Cardiac muscle cell (in vitro differentiated cells and primary cell): ENCODE results near the gene GPR135. TPM values are rescaled to one million over a fixed set of nuclear protein-coding genes. Genes with fewer than 3 reads are reported as not detected.
A peak's percentile ranks its signal among the peaks of the same experiment; 100 is the strongest.

ENCODE experiments used
- DNase-seq, 2 donors: peaks; one replicate each; pipeline versions ENCODE4 v3.0.0 to v3.0.0-alpha.2; 2010 to 2017; ENCODE audit warnings: low read depth in 1 of 2, low spot score in 1 of 2
- H3K27ac ChIP-seq: fragments of 200-600 bp; sonication (generic); 2 replicates; pipeline ENCODE4 v1.5.1; 2016
- H3K27me3 ChIP-seq: fragments of 200-600 bp; sonication (generic); 2 replicates; pipeline ENCODE4 v1.6.0; 2016; ENCODE audit warnings: control low read depth
- H3K36me3 ChIP-seq: fragments of 200-600 bp; sonication (generic); 2 replicates; pipeline ENCODE4 v1.5.1; 2016; ENCODE audit warnings: control low read depth
- H3K4me1 ChIP-seq: fragments of 200-600 bp; sonication (generic); 2 replicates; pipeline ENCODE4 v1.8.1; 2017; ENCODE audit warnings: low read depth, mild to moderate bottlenecking, mixed run types
- H3K4me3 ChIP-seq: fragments of 200-600 bp; sonication (generic); 2 replicates; pipeline ENCODE4 v1.5.1; 2016; ENCODE audit warnings: mild to moderate bottlenecking
- H3K9me3 ChIP-seq: fragments of 200-600 bp; sonication (generic); 2 replicates; pipeline ENCODE4 v1.5.1; 2017; ENCODE audit warnings: low read depth, mild to moderate bottlenecking, control low read depth
- CTCF ChIP-seq: IDR thresholded peaks from 2 replicates; pipeline ENCODE4 v1.5.1; 2012; ENCODE audit warnings: low read depth, mild to moderate bottlenecking, low read length
- polyA plus RNA-seq: library from polyadenylated mRNA; unstranded; fragments of >200 nt; fragmentation: Nextera tagmentation; extraction: Ambion mirVana; gene quantifications from 2 replicates; pipeline ENCODE4 v1.2.1, GENCODE V29; 2016
- total RNA-seq: library from RNA; depleted of rRNA; stranded (reverse); fragments of >200 nt; gene quantifications from 2 replicates; pipeline ENCODE4 v1.2.3, GENCODE V29; 2016

Gene GPR135
- total and polyA plus RNA-seq, 2 experiments from 2014 or later = 4.0 to 11.0 TPM

- H3K9me3 ChIP-seq = no peaks in the 10 kb centered on the region
- DNase-seq = peak in 1 of 2 donors; percentile 76
- peaks cover 12% of the 10 kb centered on the region for H3K4me1 ChIP-seq
- H3K36me3 ChIP-seq = peaks cover 7% of the 10 kb centered on the region
- H3K27ac ChIP-seq = peak overlapping the region; percentile 31
- H3K27me3 ChIP-seq = no peaks in the 10 kb centered on the region
- TF ChIP-seq CTCF = no peak
- no peak overlapping the region for H3K4me3 ChIP-seq
Measured at GRCh38 chr14:59481871-59482540, 16.8 kb upstream of the GPR135 start.

GRCh38 chr14:59481407-59481806 lies 16.2 kb upstream of the GPR135 start:
- H3K4me3 ChIP-seq = no peak overlapping the region
- TF ChIP-seq CTCF = no peak
- no peak overlapping the region for H3K27ac ChIP-seq
- no peak for DNase-seq
- H3K4me1 ChIP-seq = peaks cover 12% of the 10 kb centered on the region
- H3K27me3 ChIP-seq = no peaks in the 10 kb centered on the region
- H3K9me3 ChIP-seq = no peaks in the 10 kb centered on the region
- H3K36me3 ChIP-seq = peaks cover 7% of the 10 kb centered on the region

GRCh38 chr14:59480166-59480565 lies 15.0 kb upstream of the GPR135 start:
- Histone ChIP-seq H3K4me1 (peaks cover 12% of the 10 kb centered on the region), H3K9me3 (no peaks in the 10 kb centered on the region), H3K4me3 (no peak overlapping the region), H3K27ac (no peak overlapping the region), H3K36me3 (peaks cover 7% of the 10 kb centered on the region), H3K27me3 (no peaks in the 10 kb centered on the region)
- no peak for DNase-seq
- no peak for TF ChIP-seq CTCF

- Histone ChIP-seq H3K36me3 (peaks cover 7% of the 10 kb centered on the region), H3K4me3 (no peak overlapping the region), H3K27me3 (no peaks in the 10 kb centered on the region), H3K27ac (no peak overlapping the region), H3K9me3 (no peaks in the 10 kb centered on the region), H3K4me1 (peaks cover 12% of the 10 kb centered on the region)
- DNase-seq = no peak
- TF ChIP-seq CTCF = no peak
Measured at GRCh38 chr14:59478540-59478939, 13.4 kb upstream of the GPR135 start.

- no peak overlapping the region for H3K27ac ChIP-seq
- peaks cover 15% of the 10 kb centered on the region for H3K36me3 ChIP-seq
- no peaks in the 10 kb centered on the region for H3K4me1 ChIP-seq
- H3K4me3 ChIP-seq = no peak overlapping the region
- H3K9me3 ChIP-seq = no peaks in the 10 kb centered on the region
- peak in 1 of 2 donors; percentile 14 for DNase-seq
- H3K27me3 ChIP-seq = no peaks in the 10 kb centered on the region
- no peak for TF ChIP-seq CTCF
Measured at GRCh38 chr14:59475709-59476108, 10.5 kb upstream of the GPR135 start.
